GM18520 (cell line): ENCODE data around the gene PRKCQ.
"Not testable (repeated sequence)": the region's sequence is repeated elsewhere in the genome, so short reads cannot be mapped to it uniquely, and the experiment has no call there.

Source experiments
- ATAC-seq: cut with Tn5 transposase; IDR thresholded peaks from one replicate; pipeline ENCODE4 v1.9.1; 2021; ENCODE audit not compliant: unreplicated experiment

PRKCQ gene

DNA sequence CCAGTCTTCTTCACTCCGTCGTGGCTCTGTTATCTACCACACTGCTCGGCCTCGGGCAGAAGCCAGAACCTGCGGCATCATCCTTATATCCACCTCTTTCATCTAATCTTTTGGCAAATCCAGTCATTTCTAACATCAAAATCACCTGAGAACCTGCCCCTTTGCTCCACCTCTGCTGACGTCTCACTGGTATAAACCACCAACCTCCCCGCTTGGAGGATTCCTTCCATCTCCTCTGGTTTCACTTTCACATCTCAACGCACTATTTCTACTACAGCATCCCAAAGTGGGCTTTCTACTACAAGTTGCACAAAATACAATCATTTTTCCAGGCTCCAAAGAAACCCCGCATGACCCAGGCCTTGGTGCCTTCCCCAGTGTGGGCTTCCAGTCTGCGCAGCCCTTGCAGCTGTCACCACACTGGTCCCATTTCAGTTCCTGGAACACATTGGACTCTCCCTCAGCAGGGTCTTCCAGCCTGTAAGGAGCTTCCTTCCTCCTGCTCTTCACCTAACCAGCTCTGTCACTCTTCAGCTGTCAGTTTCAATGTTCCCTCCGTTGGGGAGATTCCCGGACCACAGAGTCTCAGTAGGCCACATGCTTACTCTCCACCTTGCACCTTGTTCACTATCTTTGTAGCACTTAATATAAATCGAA lies 85.0 kb downstream of the PRKCQ start:
- ATAC-seq: no peak

DNA sequence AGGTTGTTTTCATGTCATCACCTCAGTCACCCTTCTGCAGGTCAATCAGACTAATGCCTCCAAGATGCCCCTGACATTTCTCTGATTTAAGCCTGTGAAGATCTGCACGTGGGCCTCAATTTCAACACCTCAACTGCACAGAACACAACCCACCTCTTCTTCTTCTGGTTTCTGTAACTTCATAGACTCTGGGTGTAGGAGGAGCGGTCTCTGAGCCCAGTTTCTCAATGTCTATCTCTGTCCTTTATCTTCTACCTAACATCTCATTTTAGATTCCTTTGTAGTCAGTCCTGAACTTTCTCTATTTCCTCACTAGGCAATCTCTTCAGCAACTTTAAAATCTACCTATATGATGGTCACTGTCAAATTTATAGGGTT lies 85.6 kb downstream of the PRKCQ start:
- ATAC-seq: no peak

DNA sequence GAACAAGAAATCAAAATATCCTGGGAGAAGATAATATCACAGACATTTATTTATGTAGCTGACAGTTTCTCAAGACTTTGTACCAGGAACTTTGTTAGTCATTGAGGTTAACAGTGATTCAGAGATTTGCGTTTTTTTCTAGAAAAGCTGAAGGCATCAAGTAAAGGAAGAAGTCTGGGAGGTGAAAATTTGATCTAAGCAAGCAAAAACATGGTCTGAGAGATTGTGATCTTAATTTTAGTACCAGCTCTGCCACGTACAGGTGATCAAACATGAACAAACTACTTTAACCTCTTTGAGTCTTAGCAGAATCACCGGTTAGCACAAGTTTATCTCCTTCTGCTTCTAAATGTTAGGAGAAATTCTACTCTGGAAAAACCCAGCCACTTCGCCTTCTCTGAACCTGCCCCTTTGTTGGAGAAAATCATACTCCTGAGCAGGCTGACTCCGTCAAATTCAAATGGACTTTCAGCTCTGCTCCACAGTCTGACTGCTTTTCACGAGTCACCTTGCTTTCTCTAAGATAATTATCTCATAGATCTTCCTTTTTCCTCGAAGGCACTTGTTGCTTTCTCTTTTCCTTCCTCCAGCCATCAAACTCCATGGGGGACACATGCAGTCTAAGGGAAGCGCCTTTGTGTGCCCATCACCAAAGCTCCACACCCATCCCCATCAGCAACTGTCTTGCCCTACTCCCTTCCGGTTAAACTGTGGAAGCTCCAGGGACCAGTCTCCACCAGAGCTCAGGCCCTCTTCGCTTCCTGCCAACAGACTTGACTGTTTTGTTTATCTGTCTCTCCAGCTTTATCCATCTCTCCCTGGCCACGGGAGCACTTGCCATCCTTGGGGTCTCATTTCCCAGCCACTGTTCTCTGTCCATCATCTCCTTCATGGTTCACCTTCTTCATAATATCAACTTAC lies 86.3 kb downstream of the PRKCQ start:
- ATAC-seq: no peak

DNA sequence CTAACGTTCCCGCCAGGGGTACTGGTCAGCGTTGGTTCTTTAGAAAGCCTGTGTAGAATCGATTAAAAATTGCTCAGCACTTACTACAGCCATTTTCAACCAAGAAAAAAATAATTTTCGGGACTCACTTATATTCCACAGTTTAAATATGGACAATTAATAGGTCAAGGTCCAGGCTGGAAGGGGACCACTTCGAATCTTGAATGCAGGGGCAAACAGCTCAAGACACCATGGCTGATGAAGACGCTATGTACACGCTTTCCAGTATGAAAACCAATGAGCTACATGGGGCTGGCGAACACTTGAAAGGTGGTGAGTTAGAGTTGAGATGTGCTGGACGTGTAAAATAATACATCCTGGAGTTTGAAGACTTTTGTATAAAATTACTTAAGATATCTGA lies 87.2 kb downstream of the PRKCQ start:
- ATAC-seq: no peak

DNA sequence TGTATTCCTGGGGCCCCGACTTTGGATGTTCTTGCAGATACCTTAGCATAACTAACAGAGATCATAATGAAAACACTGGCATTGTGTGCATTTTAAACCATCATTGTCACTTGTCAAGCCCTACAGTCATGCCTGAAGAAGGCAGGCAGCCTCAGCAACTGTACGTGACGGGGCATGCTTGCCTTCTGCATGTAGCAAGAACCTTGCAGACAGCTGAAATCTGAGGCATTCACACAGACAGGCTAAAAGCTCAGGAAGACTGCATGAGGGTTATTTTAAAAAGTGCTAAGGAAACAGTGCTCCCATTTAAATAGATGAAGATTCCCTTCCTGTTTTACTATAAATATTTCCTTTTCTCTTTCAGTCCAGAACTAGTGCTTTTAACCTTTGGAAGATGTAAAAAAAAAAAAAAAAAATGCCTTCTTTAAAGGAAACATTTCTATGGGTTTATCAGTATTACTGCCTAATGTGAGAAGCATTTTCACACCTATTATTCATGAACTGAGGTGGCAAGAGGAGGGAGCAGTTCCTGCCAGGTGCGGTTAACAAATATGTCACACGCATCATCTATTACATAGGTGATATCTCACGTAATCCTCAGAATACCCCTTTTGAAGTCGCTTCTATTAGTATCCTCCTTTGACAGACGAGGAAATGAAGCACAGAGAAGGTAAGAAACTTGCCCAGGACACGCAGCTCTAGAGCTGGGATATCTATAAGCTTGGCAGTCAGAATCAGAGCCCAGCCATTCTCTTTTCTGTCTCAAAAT lies 88.1 kb downstream of the PRKCQ start:
- ATAC-seq: peak; percentile 91

DNA sequence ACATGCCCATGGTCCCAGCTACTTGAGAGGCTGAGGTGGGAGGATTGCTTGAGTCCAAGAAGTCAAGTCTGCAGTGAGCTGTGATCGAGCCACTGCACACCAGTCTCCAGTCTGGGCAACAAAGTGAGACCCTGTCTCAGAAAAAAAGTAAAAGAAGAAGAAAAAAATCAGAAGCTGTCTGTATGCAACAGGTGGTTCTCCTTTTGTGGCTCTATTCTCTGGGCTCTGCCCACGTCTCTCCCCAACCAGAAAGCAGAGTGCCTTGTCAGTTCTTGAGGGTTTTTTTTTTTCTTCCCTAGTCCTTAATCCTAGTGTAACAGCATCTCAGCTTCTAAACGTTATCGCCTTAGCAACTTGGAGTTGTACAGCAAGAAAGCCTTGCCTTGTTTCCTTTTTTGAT lies 89.5 kb downstream of the PRKCQ start:
- no peak for ATAC-seq

DNA sequence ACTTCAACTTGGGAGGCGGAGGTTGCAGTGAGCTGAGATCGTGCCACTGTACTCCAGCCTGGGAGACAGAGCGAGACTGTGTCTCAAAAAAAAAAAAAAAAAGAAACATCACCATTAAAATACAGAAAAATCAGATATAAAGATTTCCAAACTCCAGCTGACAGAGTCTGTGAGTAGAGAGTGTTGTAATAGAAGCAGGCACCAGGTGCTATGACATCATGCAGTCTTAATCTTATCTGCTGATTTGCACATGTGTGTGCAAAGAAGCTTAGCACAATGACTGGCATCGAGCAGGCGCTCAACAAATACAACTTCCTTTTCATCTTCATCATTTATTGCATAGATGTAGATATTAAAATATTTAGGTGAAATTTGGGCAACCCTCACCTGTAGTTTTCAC lies 92.2 kb downstream of the PRKCQ start:
- ATAC-seq: no peak

DNA sequence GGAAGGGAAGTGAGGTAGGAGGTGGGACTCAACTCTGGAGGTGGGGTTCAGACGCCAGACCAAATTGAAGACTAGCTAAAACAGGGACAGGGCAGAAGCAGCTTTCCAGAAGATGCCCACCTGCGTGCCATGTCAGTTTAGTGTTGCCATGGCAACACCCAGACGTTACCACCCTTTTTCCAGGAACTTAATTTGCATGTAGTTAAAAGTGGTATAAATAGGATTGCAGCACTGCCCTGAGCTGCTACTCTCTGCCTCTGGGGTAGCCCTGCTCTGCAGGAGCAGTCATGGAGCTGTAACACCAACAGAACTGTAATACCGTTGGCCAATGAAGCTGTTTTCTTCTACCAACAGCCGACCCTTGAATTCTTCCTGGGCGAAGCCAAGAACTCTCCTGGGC lies 93.8 kb downstream of the PRKCQ start:
- ATAC-seq: no peak

DNA sequence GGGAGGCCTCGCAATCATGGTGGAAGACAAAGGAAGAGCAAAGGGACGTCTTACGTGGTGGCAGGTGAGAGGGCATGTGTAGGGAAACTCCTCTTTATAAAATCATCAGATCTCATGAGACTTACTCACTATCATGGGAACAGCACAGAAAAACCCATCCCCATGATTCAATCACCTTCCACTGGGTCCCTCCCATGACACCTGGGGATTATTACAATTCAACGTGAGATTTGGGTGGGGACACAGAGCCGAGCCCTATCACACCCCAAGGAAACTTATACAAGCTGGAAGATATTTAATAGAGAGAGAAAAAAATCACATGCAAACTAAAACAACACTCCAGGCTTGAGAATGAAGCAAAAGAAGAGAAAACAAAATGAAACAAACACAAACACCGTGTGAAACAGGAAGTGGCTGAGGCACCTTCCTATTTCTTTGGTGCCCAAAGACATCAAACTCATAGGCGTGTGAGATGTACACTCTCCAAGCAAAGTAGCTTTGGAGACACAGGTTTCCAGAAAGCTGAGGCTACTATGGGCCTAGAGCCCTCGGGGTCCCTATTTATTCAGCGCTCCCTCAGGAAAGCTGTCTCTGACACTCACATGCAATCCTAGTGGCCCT lies 97.2 kb downstream of the PRKCQ start:
- no peak for ATAC-seq

DNA sequence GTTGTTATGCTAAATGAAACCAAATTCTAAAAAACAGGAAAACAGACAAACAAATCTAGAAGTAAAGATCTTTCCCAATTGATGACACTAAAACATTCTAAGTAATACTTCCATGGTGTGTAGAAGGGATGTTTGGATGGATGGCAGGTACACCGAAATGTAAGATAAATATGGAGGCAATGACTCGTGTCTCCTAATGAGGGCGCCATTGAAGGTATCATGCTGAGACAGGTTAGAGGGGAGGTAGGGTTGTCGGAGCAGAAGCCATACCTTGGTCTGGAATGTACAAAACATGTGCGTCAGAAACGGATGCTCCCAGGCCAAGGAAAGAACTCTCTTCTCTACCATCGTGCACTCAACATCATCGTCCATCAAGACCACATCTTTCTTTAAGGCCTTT lies 101.4 kb downstream of the PRKCQ start:
- no peak for ATAC-seq

DNA sequence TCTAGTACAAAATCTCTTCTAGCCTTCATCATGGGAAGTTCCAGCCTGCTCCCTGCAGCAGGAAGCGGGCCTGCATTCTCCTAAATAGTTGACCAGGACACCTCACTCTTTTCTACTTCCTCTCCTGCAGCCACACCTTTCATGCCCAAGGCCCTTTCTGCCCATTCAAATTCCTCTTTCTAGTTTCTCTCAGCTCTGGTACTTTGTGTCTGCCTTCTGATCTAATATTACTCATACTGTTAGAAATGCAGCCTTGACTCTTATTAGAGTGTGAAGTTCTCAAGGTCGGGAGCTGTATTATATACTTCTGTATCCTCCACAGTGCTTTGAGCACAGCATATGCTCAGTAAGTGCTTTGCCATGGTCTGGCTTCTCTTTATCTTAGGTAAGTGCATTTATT lies 103.1 kb downstream of the PRKCQ start:
- ATAC-seq: no peak

DNA sequence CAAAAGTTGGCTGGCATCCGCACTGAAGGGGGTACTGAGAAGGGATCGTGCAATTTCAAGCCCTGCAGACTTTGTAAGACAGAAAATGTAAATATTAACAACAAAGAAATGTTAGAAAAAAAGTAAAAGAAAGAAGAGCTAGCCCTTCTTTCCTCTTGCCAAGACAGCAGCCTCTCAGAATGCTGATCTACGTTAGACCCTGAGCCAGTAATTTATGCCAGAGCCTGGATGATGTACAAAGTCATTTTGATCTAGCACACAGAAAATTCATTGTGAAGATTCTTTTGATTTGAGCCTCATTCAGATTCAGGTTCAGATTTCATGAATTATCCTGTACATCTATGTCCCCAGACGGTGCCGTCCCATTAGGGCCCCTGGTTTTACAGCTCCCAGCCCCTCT lies 105.2 kb downstream of the PRKCQ start:
- ATAC-seq: no peak

DNA sequence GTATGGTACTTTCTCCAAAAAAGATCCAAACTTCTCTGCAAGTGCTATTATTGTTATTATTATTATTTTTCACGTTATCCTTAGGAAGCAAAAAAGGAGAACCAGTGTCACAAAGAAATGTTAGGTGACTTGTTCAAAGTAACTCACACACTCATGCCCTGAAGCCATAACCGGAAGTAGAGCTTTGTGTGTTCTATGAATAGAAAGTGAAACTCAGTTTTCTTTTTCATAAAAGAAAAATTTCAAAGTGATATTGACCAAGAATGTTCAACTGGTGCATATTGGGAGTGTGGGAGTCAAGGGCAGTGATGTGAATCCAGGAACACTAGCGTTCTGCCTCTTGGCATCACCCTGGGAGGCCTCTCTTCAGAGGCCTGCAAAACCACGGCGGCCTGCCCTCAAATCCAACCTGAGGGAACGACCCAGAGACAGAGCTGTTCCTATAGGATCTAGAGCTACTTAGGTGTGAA lies 106.1 kb downstream of the PRKCQ start:
- no peak for ATAC-seq

DNA sequence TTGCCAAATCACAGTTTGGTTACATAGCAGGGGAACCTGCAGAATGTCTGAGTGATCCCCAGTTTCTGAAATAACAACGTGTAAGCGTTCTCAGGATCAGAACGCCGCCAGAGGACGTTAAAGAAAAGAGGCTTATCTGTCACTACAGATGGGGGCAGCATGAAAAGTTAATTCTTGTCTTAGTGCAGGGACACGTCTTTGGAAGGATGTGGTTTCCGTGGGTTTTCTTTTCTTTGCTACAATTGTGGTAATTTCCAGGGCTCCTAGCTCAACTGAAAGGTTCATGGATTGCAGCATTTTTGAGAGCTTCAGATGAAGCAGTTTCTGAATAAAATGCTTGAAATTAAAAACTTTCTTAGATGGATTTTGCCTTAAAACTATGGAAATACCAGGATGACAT lies 106.6 kb downstream of the PRKCQ start:
- no peak for ATAC-seq

DNA sequence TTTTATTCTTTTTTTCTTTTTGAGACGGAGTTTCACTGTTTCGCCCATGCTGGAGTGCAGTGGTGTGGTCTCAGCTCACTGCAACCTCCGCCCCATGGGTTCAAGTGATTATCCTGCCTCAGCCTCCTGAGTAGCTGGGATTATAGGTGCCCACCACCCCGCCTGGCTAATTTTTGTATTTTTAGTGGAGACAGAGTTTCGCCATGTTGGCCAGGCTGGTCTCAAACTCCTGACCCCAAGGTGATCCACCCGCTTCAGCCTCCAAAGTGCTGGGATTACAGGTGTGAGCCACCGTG lies 107.4 kb downstream of the PRKCQ start:
- not testable (repeated sequence) for ATAC-seq

DNA sequence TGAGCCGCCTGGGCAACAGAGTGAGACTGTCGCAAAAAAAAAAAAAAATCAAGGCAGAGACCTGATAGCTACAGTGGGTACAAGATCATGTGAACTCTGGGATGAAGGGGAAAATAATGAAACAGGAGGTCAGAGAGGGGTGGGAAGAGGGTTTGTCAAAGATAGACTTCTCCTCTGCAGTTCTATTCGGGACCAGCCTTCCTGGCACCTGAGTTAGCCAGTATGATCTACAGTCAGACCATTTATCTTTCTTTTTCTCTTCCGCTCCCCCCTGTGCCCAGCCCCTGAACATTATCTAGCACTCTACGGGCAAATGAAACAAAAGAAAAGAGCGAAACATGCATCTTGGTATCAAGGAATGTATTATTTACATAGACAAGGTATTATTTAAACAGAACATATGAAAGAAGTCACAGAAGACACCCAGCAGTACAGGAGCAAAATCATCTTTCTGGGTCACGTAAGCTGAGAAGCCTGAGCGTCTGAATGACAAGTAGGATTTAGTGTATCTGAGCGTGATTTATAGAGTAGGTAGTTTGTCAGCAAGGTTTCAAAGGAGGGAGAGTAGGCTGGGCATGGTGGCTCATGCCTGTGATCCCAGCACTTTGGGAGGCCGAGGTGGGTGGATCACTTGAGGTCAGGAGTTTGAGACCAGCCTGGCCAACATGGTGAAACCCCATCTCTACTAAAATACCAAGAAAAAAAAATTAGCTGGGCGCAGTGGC lies 109.0 kb downstream of the PRKCQ start:
- no peak for ATAC-seq

DNA sequence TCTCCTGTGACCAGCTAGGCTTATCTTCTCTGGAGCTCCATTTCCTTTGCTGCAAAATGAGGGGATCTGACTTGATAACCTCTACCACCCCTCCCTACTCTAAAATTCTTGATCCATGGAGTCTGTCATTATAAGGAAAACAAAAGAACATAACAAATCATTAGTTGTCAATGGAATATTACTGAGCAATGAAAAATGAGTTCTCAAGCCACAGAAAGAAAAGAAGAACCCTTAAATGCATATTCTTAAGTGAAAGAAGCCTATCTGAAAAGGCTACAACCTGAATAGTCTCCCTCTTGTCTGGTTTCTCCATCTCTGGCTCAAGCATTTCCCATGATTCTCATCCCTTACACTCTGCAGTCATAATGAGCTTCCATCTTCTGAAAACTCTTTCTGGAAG lies 110.4 kb downstream of the PRKCQ start:
- no peak for ATAC-seq

DNA sequence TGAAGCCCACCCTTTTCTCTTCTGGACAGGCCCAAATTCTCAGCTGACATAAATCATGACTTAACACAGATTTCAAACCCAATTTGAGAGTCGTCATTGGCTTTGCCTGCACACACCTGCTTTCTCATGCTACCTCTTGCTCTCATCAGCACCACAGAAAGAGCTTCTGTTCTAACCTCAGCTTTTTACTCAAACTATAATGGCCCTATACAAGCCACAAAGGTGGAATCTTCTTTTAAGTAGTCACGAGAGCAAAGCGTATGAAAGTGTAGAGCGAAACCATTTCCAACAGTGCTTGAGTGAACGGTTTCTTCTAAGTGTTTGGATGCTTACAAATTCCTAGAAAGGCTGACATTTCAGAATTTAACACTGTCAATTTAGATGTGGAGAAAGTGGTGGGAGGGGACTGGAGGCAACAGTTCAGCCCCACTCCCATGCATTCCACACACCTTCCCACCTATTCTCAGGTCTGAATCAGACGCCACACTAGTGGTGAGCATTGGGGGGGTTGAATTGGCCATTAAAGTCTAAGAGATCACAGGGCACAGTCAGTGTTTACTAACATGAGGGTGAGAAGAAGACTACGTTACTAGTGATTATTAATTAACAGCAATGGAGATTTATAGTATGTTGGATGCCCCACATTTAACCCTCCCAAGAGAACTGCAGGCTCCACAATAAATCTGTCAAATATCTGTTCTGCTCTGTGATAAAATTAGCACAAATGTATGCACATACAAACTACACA lies 114.0 kb downstream of the PRKCQ start:
- ATAC-seq: no peak

DNA sequence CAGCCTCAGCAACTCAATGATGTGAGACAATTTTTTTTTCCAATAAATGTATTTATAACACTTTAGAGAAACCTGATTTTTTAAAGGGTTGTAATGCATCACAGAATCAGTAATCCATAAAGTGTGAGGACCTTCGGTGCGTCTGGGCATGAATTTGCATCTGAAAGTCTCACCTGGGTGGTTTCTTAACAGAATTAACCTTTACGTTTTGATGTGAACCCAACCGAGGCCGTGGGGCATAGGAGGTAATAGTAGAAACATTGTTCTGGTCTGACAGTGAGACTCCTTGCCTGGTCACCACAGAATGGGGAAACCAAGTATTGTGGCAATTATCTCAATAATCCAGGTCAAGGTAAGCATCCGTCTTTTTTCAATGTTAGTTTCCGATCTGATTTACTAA lies 114.6 kb downstream of the PRKCQ start:
- ATAC-seq: no peak

DNA sequence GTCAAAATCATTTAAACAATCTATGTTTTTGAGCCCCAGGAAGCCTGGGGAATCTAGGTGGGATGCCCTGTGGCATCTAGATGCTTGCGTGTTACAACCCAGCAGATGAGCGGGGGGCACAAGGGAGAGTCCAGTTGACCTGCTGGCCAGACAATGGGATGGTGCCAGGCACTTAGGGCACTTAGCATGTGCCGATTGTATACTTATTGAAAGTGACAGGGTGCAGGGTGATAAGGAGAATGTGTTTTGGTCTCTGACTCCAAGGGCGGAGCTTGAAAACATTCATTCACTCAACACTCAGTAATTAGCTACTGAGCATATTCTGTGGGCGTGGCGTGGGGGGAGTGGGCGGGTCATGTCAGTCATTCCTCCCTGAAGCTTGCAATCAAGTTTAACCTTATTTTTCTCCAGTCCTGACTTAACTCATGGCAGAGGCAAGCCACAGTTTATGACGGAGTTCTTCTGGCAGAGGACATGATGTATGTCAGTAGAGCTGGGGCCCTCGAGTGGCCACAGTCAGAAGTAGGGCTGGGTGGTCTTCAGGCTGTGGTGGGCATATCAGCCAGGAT lies 115.1 kb downstream of the PRKCQ start:
- no peak for ATAC-seq
